DND-41 (cell line): ENCODE measurements around the gene LSM7.

Source experiments
- EZH2 ChIP-seq: IDR thresholded peaks from 3 replicates; pipeline ENCODE4 v1.6.1; 2012; ENCODE audit warnings: borderline replicate concordance, low read depth, mild to moderate bottlenecking, moderate library complexity, low read length, inconsistent platforms; ENCODE audit not compliant: severe bottlenecking
- TF ChIP-seq, protein P1 (sequence below): IDR thresholded peaks from 2 replicates; pipeline ENCODE4 v1.5.1; 2012; ENCODE audit warnings: borderline replicate concordance, low read length, moderate library complexity, mild to moderate bottlenecking; ENCODE audit not compliant: poor library complexity, severe bottlenecking; ENCODE audit errors: extremely low read depth

DNA sequence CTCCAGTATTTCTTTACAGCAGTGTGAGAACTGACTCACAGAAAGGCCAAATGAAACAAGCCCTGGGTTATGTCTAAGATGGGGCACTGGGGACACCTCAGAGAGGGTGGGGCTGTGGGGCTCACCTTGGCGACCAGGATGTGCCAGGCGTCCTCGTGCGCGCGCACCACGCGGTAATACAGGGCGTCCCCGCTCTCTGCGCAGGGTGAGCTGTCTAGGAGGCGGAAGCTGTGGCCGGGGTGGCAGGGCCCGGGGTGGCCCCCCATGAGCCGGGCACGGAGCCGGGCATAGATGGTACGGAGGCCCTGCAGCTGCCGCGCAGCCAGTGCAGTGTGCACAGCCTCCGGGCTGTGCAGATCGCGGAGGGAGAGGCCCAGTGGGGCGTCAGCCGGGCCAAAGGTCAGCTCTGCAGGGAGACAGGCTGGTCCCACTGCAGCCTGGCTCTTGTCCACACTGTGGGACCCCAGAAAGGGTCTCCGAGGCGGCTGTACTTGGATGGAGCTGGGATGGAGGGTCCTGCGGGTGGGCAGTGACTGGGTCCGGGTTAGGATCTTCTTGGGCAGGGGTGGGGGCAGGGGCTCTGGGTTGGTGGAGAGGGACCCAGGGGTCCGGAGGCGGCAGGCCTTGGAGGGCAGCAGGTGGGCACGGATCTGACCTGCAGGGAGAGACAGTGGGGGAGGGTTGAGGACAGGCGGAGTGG, 49.8 kb downstream of the LSM7 start:
- TF ChIP-seq, protein P1, sequence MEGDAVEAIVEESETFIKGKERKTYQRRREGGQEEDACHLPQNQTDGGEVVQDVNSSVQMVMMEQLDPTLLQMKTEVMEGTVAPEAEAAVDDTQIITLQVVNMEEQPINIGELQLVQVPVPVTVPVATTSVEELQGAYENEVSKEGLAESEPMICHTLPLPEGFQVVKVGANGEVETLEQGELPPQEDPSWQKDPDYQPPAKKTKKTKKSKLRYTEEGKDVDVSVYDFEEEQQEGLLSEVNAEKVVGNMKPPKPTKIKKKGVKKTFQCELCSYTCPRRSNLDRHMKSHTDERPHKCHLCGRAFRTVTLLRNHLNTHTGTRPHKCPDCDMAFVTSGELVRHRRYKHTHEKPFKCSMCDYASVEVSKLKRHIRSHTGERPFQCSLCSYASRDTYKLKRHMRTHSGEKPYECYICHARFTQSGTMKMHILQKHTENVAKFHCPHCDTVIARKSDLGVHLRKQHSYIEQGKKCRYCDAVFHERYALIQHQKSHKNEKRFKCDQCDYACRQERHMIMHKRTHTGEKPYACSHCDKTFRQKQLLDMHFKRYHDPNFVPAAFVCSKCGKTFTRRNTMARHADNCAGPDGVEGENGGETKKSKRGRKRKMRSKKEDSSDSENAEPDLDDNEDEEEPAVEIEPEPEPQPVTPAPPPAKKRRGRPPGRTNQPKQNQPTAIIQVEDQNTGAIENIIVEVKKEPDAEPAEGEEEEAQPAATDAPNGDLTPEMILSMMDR, result no peak
- TF ChIP-seq EZH2, result no peak
